Measurements from ENCODE around the gene UNC5A.

Gene UNC5A

DNA sequence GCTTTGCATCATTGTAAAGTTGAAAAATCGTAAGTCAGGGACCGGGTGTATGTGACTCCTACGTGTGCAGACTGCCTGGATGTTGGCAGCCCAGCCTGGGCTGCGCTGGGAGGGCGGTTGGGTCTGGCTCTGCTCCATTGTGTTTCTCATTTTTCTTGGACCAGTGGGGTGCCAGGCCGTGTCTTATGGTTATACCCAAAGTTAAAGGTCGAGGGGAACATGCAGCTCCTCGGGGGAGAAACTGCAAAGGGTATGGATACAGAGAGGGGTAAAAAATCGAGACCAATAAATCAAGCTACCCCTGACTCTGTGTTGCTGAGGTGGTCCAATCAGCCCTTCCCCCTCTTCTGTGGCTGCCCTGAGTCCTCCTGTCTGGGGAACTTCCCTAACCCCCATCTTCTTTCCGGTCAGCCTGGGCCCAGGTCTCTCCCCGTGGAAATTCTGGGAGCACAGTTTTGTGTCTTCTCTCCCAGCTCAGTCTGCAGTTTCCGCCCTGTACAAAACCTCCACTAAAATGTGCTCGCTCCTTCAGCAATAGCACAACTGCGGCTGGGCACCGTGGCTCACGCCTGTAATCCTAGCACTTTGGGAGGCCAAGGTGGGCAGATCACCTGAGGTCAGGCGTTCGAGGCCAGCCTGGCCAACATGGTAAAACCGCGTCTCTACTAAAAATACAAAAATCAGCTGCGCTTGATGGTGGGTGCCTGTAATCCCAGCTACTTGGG lies 34.1 kb upstream of the UNC5A start:
- Histone ChIP-seq H3K36me3 (ENCODE audit: control insufficient read depth in 2 of 2, insufficient read depth in 1 of 2, low read length in 2 of 2) (no peaks in the 10 kb centered on the region), H3K4me1 (ENCODE audit: control insufficient read depth, insufficient read depth, low read length) (no peaks in the 10 kb centered on the region), H3K4me3 (ENCODE audit: low read depth, low read length) (no peak overlapping the region), H3K27ac (ENCODE audit: extremely low read depth, low read depth, low read length) (no peak overlapping the region), H3K9me3 (ENCODE audit: control insufficient read depth, insufficient read depth, low read depth, low read length) (no peaks in the 10 kb centered on the region)
- ChIA-PET POLR2A (no interaction called here), CTCF (interaction anchor here (0.7 kb wide), 1 partner anchor 11 kb away, joined by 3 read pairs; no protein-coding TSS in a partner anchor)
- TF ChIP-seq GLI4 (tag by site-specific recombination; IDR thresholded peaks at IDR 0.05) (no peak), GLIS2 (tag by site-specific recombination; IDR thresholded peaks at IDR 0.05) (no peak), ZNF791 (tag by site-specific recombination; IDR thresholded peaks at IDR 0.05) (no peak), IKZF3 (tag by site-specific recombination; IDR thresholded peaks at IDR 0.05) (no peak), ZNF423 (tag by site-specific recombination; IDR thresholded peaks at IDR 0.05) (no peak), ZNF140 (tag by site-specific recombination; IDR thresholded peaks at IDR 0.05) (no peak), ZNF658 (tag by site-specific recombination; IDR thresholded peaks at IDR 0.05) (no peak), TCF7L2 (IDR thresholded peaks at IDR 0.05; ENCODE audit: borderline replicate concordance, low read depth, low read length) (no peak), ZNF274 (IDR thresholded peaks at IDR 0.05; ENCODE audit: low read length) (no peak), ZNF274 (tag by site-specific recombination; IDR thresholded peaks at IDR 0.05; ENCODE audit: borderline replicate concordance) (no peak)

DNA sequence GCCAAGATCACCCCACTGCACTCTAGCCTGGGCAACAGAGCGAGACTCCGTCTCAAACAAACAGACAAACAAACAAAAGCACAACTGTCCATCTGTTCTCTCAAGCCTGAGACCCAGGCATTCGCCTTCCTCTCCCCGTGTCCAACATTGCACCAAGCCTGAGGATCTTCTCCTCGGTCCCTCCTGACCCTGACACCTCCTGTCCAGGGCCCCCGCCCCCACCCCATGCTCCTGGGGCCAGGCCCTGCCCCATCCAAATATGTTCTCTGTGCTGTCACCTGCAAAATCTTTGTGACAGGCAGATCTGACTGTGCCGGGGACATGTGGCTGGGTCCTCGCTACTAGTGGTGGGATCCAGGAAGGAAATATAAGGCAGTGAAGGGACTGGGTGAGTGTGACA lies 33.4 kb upstream of the UNC5A start:
- TF ChIP-seq ZFP37 (tag by site-specific recombination; IDR thresholded peaks at IDR 0.05) (no peak), ZNF433 (tag by site-specific recombination; IDR thresholded peaks at IDR 0.05; ENCODE audit: low read depth) (no peak), ZNF404 (tag by site-specific recombination; IDR thresholded peaks at IDR 0.05) (no peak), ZNF629 (tag by site-specific recombination; IDR thresholded peaks at IDR 0.05) (no peak), KLF9 (tag by site-specific recombination; IDR thresholded peaks at IDR 0.05; ENCODE audit: low read depth) (no peak), ZNF549 (tag by site-specific recombination; IDR thresholded peaks at IDR 0.05) (no peak)
- TF ChIP-seq, protein P1, sequence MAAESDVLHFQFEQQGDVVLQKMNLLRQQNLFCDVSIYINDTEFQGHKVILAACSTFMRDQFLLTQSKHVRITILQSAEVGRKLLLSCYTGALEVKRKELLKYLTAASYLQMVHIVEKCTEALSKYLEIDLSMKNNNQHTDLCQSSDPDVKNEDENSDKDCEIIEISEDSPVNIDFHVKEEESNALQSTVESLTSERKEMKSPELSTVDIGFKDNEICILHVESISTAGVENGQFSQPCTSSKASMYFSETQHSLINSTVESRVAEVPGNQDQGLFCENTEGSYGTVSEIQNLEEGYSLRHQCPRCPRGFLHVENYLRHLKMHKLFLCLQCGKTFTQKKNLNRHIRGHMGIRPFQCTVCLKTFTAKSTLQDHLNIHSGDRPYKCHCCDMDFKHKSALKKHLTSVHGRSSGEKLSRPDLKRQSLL (tag by site-specific recombination; IDR thresholded peaks at IDR 0.05): no peak
- Histone ChIP-seq H3K27ac (ENCODE audit: extremely low read depth, low read depth, low read length) (no peak overlapping the region), H3K4me1 (ENCODE audit: control insufficient read depth, insufficient read depth, low read length) (no peaks in the 10 kb centered on the region), H3K9me3 (ENCODE audit: control insufficient read depth, insufficient read depth, low read depth, low read length) (no peaks in the 10 kb centered on the region), H3K36me3 (ENCODE audit: control insufficient read depth in 2 of 2, insufficient read depth in 1 of 2, low read length in 2 of 2) (no peaks in the 10 kb centered on the region), H3K4me3 (ENCODE audit: low read depth, low read length) (no peak overlapping the region)
- ChIA-PET POLR2A (no interaction called here), CTCF (no interaction called here)

DNA sequence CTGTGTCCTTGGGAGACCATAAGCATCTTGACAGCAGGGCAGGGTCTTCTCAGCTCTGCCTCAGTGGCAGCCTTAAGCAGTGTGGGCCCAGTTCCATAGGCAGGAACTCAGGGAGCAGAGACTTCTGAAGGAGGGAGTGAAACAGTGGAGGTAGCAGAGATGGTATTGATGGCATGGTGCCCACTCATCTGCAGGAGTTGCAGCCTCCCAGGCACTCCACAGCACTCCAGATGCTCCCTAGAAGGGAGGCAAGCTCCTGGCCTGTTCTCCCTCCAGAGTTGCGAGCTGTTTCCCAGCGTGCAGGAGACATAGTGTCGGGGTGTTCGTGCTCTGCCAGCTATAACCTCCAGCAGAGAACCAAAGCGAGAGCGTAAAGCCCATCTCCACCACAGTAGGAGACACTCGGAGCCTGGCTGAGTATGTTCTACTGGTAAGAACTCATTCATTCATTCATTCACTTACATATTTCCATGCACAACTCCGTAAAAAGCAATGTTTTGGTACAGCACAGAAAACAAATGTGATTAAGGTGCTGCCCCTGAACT lies 31.4 kb upstream of the UNC5A start:
- POLR2A ChIA-PET: no interaction called here
- CTCF ChIA-PET: interaction anchor here (0.5 to 0.8 kb wide), 2 partner anchors 333 to 345 kb away, joined by 3 read pairs; no protein-coding TSS in a partner anchor
- TF ChIP-seq ZNF324 (tag by site-specific recombination; IDR thresholded peaks at IDR 0.05) (no peak), ZNF19 (tag by site-specific recombination; IDR thresholded peaks at IDR 0.05; ENCODE audit: low read depth) (no peak), ZNF677 (tag by site-specific recombination; IDR thresholded peaks at IDR 0.05) (no peak)
- TF ChIP-seq, protein P2, sequence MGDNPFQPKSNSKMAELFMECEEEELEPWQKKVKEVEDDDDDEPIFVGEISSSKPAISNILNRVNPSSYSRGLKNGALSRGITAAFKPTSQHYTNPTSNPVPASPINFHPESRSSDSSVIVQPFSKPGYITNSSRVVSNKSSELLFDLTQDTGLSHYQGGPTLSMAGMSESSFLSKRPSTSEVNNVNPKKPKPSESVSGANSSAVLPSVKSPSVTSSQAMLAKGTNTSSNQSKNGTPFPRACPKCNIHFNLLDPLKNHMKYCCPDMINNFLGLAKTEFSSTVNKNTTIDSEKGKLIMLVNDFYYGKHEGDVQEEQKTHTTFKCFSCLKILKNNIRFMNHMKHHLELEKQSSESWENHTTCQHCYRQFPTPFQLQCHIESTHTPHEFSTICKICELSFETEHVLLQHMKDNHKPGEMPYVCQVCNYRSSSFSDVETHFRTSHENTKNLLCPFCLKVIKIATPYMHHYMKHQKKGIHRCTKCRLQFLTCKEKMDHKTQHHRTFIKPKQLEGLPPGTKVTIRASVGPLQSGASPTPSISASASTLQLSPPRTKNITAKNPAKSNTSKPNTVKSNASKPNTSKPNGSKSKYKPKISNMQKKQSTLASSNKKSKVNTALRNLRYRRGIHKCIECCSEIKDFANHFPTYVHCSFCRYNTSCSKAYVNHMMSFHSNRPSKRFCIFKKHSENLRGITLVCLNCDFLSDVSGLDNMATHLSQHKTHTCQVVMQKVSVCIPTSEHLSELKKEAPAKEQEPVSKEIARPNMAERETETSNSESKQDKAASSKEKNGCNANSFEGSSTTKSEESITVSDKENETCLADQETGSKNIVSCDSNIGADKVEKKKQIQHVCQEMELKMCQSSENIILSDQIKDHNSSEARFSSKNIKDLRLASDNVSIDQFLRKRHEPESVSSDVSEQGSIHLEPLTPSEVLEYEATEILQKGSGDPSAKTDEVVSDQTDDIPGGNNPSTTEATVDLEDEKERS (tag by site-specific recombination; IDR thresholded peaks at IDR 0.05): no peak
- TF ChIP-seq, protein P3, sequence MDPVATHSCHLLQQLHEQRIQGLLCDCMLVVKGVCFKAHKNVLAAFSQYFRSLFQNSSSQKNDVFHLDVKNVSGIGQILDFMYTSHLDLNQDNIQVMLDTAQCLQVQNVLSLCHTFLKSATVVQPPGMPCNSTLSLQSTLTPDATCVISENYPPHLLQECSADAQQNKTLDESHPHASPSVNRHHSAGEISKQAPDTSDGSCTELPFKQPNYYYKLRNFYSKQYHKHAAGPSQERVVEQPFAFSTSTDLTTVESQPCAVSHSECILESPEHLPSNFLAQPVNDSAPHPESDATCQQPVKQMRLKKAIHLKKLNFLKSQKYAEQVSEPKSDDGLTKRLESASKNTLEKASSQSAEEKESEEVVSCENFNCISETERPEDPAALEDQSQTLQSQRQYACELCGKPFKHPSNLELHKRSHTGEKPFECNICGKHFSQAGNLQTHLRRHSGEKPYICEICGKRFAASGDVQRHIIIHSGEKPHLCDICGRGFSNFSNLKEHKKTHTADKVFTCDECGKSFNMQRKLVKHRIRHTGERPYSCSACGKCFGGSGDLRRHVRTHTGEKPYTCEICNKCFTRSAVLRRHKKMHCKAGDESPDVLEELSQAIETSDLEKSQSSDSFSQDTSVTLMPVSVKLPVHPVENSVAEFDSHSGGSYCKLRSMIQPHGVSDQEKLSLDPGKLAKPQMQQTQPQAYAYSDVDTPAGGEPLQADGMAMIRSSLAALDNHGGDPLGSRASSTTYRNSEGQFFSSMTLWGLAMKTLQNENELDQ (tag by site-specific recombination; IDR thresholded peaks at IDR 0.05; ENCODE audit: low read depth): no peak
- Histone ChIP-seq H3K9me3 (ENCODE audit: control insufficient read depth, insufficient read depth, low read depth, low read length) (no peaks in the 10 kb centered on the region), H3K36me3 (ENCODE audit: control insufficient read depth in 2 of 2, insufficient read depth in 1 of 2, low read length in 2 of 2) (no peaks in the 10 kb centered on the region), H3K4me1 (ENCODE audit: control insufficient read depth, insufficient read depth, low read length) (no peaks in the 10 kb centered on the region), H3K4me3 (ENCODE audit: low read depth, low read length) (no peak overlapping the region), H3K27ac (ENCODE audit: extremely low read depth, low read depth, low read length) (no peak overlapping the region)
